Embryonic facial prominence (tissue), 1 donor: ENCODE measurements around the gene ZNF248.
"Not testable (repeated sequence)": the region's sequence is repeated elsewhere in the genome, so short reads cannot be mapped to it uniquely, and the experiment has no call there.

Source experiments
- DNase-seq: peaks from one replicate; pipeline ENCODE4 v3.0.0-alpha.2; 2016; ENCODE audit errors: extremely low spot score

ZNF248 gene

DNA sequence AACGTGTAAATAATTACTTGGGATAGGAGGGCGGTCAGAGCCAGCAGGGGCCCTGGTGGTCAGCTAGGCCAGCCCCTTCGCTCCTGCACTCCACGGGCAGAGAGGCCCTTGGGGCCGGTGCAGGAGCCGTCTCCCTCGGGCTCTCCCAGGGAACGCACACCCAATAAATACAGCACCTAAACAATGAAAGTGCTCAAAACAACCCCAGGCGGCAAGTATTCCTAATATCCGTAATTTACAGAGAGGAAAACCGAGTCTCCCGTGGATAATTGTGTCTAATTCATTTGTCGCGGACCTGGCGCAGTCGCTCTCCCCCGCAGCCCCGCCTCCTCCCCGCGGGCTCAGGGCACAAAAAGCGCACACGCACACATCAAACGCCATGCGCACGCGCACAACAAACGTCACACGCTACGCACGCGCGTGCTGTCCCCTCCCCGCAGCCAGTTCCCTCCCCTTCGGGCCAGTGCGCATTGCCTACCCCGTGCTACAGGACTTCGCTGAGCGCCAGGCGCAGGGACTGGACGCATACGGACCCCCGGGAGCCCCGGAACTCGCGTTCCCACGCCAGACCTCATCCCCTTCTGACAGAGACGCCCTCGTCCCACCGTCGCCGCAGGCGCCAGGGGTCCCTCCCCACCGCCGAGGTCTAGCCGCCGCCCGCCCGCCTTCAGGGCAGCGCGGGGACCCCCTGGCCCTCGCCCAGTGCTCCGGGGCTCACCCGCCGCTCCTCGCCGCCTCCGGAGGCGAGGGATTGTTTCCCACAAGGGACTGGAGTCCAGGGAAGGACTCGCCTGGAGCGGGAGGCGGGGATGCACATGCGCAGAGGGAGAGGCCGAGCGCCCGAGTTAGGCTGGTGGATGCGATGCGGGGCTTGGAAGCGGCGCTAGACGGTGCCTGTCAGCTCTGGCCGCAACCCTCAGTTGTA is at the start of gene ZNF248:
Gene ZNF248, minus strand, starts transcription at position 324 of the 925 bp plus-strand sequence. CDS start 1,300 bp downstream, outside the sequence.
- DNase-seq: peak; percentile 92

DNA sequence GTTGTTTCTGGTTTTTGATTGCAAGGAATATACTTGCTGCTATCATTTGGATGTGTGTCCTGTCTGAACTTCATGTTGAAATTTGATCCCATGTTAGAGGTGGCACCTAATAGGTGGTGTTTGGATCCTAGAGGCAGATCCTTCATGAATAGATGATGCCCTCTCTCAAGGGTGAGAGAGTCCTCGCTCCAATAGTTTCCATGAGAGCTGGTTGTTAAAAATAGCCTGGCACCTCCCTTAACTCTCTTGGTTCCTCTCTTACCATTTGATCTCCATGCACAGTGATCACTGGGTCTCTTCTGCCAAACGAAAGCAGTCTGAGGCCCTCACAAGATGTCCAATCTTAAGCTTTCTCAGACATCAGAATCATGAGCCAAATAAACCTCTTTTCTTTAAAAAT is 49.0 kb upstream of the ZNF248 start:
- no peak for DNase-seq

DNA sequence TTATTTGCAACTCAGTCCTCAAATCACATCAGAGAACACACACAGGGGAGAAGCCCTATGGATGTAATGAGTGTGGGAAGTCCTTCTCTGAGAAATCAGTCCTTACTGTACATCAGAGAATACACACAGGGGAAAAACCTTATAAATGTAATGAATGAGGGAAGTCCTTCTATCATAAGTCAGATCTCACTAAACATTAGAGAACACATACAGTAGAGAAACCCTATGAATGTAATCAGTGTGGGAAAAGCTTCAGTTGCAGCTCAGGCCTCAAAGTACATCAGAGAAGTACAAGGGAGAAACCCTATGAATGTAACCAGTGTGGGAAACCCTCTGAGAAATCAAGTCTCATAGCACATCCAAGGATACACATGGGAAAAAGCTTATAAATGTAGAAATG is 39.0 kb upstream of the ZNF248 start:
- DNase-seq: no peak

DNA sequence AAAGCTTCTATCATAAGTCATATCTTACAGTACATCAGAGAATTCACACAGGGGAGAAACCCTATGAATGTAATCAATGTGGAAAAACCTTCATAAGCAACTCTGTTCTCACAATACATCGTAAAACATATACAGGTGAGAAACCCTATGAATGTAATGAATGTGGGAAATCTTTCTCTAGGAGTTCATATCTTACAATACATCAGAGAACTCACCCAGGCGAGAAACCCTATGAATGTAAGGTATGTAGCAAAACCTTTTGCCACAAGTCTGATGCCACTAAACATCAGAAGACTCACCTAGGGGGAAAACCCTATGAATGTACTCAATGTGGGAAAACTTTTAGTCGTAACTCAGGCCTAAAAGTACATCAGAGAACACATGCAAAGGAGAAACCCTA is 38.3 kb upstream of the ZNF248 start:
- DNase-seq: no peak

DNA sequence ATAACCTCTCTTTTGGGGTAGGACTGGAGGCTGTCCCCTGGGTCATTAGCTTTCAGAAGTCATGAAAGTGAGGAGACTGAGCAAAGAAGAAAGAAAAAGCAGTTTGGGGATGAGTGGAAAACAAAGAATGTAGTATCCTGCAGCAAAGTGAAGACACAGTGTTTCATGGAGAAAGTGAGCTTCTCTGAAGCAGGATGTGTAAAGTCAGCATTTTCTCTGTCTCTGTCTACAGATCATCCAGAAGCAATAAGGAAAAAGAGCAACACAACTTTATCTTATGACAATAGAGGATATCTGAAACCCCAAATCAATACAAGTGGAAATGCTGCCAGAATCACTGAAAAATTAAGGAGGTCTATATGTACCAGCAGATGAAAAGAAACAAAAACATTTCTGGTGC is 28.4 kb upstream of the ZNF248 start:
- DNase-seq: no peak

DNA sequence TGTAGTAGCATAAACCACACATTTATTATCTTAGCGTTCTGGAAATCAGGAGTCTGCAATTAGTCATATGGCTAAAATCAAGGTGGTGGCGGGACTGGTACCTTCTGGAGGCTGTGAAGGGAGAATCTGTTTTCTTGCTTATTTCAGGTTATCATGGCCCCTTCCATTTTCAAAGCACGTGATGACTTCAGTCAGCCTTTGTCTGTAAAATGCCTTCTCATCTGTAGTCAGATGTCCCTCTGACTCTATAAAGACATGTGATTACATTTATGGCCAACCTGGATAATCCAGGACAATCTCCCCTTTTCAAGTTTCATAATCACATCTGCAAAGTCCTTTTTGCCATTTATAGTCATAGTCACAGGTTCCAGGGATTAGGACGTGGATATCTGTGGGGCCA is 15.5 kb upstream of the ZNF248 start:
- no peak for DNase-seq

DNA sequence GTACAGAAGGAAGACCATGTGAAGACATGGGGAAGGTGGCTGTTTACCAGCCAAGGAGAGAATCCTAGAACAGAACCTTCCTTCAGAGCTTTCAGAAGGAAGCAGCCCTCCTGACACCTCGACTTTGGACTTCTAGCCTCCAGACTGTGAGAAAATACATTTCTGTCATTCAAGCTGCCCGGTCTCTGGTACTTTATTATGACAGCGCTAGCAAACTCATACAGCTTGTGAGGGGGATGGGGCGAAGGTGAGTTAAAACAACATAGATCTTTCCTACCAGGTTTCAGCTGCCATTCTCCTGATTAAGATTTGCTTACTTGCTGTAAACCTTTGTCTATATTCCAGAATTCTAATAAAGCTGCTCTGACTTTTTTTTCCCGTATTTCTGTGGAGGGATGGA is 14.9 kb upstream of the ZNF248 start:
- DNase-seq: no peak

DNA sequence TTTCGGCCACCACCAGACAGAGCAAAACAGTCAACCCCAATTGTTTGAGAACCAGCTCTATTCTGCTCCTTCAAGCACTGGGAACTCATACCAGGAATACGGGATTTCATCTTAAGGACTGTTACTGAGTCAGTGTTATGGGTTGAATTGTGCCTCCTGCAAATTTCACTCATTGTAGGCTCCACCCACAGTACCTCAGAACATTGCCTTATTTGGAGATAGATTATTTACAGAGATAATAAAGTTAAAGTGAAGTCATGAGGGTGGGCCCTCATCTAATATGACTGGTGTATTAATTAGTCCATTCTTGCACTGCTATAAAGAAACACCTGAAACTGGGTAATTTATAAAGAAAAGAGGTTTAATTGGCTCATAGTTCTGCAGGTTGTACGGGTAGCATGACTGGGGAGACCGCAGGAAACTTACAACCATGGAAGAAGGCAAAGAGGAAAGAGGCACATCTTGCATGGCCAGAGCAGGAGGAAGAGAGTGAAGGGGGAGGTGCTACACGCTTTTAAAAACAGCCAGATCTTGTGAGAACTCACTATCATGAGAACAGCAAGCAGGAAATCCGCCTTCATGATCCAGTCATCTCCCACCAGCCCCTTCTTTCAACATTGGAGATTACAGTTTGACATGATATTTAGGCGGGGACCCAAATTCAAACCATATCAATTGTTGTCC is 14.3 kb upstream of the ZNF248 start:
- DNase-seq: no peak

DNA sequence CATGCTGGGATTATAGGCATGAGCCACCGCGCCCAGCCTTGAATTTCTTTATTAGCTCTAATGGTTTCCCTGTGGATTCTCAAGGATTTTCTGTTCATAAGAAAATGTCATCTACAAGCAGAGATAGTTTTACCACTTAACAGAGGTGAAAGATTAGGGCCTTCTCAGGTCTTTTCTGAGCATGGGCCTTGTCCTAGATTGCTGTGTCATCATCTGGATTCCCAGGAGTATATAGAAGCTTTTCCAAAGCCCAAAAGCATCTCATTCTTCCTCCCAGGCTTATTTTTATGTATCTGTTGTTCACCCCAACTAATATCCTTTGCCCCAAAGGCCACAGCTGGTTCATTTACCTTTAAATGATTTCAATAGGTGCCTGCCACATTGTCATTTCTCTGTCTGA is 13.7 kb upstream of the ZNF248 start:
- DNase-seq: no peak

DNA sequence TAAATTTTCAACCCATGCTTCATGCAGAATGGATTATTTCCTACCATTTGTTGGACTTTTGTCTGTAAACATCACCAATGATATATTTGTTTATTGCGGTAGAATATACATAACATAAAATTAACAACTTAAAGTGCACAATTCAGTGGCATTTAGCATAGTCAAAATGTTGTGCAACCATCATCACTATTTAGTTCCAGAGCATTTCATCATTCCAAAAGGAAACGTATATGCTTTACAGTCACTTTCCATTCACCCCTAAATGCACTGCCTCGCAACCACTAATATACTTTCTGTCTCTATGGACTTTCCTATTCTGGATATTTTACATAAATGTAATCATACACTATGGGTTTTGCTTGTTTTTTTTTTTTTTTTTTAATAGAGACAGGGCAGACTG is 11.4 kb upstream of the ZNF248 start:
- DNase-seq: no peak

DNA sequence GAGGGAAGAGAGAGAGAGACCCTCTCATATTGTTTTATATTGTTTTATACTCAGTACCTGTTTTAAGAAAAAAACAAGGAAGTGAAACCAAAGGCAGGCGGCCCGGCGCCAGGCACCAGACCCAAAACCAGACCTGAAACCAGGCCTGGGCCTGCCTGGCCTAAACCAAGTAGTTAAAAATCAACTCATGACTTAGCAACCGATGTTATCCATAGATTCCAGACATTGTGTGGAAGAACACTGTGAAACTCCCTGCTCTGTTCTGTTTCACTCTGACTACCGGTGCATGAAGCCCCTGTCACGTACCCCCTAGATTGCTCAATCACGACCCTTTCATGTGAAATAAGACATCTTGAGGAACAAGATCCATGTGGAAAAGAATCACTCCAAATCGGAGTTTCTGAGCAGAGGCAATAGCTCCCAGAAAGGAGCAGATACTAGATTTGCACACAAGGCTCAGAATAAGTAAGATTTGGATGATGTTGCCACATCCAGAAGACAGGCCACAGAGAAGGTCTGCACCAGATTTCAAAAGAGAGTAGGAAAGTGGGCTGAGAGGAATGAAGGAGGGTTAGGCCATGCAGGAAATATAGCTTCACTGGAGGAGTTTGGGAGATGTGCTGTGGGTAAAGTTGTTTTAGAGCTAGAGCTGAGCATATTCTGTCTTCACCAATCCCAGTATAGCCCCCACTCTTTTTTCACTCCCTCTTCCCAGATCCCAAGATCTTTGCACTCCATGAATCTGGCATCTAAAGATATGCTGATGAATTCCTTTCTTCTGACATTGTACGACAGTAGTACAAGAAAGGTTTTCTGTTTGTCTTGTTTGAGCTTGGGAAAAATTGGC is 8.8 kb upstream of the ZNF248 start:
- DNase-seq: no peak

DNA sequence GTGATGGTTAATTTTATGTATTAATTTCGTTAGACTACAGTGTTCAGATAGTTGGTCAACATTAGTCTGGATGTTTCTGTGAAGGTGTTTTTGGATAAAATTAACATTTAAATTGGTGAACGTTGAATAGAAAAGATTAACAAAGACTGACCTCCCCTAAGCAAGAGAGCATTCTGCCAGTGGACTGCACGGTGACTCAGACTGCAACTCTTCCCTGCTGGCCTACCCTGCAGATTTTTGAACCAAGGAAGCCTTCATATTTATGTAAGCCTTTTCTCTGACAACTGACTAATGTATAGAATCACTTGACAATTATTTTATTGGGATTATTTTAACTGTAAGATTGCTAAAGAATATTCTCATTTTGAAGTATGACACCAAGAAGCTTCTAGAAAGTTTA is 7.9 kb upstream of the ZNF248 start:
- DNase-seq: no peak

DNA sequence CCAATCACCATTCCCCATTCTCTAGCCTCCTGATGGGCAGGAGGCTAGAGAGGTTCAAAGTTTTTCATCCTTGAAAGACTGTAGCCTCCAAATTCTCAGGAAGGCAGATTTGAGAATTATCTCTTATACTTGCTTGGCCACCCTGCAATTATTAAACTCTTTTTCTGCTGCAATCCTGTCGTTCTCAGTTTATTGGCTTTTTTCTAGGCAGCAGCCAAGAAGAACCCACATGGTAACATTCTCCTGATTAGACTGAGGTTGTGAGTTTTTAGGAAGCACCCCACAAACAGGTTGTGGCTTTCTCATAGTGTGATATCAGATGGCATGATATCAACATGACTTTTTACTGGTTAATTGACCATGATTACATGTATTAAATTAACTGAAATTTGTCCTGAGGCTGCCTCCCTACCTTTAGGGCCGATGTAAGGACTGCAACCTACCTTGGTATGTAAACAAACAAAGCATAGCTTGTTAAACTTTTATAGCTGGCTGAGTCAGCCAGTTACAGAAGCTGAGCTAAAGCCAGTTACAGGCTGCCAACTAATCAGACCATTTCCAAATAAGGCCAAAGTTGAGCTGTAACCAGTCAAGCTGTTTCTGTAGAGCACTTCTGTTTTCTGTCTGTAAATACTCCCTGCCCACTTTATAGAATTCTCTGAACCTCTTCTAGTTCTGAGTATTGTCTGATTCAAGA is 3.2 kb upstream of the ZNF248 start:
- no peak for DNase-seq

DNA sequence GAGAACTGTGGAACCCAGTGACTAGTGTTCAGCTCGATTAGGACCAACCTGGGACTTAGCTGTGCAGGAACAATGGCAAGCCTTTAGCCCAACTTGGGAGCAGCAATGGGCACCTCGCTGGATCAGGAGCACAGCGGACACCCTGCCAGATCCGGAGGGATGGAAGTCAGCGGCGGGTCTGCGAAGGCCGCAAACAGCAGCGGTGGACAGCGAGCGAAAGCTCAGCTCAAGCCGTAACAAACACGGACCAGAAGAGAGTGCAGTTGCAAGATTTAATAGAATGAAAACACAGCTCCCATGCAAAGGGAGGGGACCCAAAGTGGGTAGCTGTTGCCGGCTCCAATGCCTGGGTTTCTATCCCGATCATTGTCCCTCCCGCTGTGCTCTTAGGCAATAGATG is 1.9 kb upstream of the ZNF248 start:
- DNase-seq: not testable (repeated sequence)

DNA sequence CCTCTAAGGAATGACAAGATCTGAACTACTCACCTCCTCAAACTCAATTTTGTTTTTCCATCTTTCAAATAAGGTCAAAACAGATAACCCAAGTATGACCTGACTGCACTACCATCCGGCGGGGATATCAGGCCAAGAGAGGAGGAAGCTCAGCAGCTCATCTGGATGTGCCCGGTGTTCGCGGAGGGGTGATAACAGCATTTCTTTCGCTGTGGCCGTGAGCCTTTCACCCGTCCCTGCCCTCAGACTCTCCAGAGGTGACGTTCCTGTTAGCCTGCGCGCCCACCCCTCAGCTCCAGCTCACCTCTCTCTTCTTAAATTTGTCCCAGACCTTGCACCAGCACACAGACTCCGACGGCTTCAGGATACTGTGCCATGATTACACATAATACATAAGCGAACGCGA is 526 bp downstream of the ZNF248 start:
- no peak for DNase-seq

DNA sequence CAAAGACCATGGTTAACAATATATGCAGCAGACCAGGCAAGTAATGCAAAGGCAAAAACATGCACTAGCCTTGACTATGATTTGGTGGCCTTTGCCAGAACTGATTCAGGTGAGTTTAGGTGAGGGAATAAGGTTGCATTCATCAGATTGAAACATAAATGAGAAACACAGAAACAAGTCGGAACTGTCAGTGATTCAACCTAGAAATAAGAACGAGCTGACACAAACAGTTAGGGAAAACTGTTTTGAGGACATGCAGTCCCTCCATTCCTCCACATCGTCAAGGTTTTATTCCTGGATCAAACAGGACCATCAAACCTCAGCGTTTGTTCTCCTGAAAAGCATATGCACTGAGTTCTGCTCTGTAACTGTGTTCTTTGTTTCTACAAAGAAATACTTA is 1.8 kb downstream of the ZNF248 start:
- DNase-seq: no peak

DNA sequence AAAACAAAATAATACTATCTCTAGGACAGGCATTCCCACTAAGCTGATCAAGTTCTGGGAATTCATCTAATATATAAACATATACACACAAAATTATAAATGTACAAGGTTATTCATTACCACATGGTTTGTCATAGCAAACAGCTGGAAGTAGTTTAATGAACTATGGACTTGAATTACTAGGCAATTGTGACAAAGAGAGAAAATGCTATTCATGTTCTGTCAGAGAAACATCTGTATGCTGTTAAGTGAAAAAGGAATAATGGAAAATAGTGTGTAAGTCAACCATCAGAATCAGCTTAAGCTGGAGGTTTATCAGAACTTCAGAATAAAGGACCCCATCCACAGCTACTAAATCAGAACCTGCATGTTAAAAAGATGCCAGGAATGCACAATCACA is 2.8 kb downstream of the ZNF248 start:
- peak; percentile 38 for DNase-seq

DNA sequence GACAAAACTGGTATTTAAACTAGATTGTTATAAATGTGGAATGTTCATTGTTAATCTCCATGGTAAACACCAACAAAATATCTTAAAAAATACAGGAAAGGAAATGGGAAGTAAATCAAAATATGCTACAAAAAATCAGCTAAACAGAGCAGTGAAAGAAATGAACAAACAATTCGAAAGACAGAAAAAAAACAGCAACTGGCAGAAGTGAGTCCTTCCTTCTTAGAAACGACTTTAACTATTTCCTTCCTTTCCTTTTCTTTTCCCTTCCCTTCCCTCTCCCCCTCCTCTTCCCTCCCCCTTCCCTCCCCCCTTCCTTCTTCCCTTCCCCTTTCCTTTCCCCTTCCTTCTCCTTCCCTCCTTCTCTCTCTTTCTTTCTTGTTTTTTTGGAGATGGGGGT is 12.8 kb downstream of the ZNF248 start:
- no peak for DNase-seq

DNA sequence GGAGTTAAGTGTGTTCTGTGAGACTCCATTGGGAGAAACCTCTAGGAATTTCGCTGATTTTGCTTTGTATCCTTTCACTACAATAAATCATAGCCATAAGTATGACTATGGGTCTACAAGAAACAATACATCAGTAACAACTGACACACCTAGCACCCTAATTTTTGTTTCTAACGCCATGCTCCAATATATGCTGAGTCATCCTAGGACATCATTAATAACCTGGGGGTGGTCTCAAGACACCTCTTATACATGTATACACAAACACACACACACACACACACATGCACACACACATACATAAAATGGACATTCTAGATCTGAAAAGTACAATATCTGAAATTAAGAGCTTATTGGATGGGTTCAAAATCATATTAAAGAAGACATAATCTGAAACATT is 18.2 kb downstream of the ZNF248 start:
- DNase-seq: no peak

DNA sequence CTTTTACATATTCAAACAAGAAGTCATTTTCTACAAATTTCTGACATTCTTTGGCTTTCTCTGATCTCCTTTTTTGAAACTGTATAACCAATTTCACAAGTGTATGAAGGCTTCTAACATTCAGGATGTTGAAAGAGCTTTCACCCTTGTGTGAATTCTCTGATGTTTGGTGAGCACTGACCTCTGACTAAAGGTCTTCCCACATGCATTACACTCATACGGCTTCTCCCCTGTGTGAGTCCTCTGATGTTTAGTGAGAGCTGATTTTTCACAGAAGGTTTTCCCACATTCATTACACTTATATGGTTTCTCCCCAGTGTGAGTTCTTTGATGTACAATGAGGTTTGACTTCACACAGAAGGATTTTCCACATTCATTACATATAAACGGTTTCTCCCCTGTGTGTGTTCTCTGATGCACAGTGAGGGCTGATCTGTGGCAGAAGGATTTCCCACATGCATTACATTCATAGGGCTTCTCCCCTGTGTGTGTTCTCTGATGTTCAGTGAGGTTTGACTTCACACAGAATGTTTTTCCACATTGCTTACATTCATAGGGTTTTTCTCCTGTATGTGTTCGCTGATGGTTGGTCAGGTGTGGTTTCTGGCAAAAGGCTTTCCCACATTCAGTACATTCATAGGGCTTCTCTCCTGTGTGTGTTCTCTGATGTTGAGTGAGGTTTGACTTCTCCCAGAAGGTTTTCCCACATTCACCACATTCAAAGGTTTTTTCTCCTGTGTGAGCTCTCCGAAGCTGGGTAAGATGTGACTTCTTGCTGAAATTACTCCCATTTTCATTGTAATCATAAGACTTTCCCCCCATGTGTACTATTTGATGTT is 25.7 kb downstream of the ZNF248 start:
- no peak for DNase-seq

DNA sequence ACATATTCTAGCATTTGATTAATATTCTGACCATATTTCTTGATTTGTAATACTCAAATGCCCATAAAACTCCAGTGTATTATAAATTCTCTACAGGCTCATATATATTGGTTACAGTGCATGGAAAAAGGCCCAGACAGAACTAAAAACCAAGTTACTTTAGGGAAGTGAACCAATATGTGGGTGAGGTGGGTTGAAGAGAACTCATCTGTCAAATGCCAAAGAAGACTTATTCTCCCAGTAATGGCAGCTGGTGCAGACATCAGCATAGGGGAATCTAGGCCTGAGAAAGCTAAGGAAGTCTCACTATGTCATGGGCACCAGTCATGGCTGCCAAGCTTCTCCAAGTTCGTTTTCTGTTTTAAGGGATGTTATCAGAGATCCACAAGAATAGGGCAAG is 30.6 kb downstream of the ZNF248 start:
- DNase-seq: no peak
